HG03342 (cell line): Measurements from ENCODE around the gene HBQ1.
"Not testable (repeated sequence)": the region's sequence is repeated elsewhere in the genome, so short reads cannot be mapped to it uniquely, and the experiment has no call there.

Source experiments
- ATAC-seq: cut with Tn5 transposase; IDR thresholded peaks from one replicate; pipeline ENCODE4 v1.9.1; 2021; ENCODE audit warnings: mild to moderate bottlenecking, moderate library complexity; ENCODE audit not compliant: unreplicated experiment

Gene HBQ1

GRCh38 chr16:175011-175949 lies 5.0 kb upstream of the HBQ1 start:
- ATAC-seq = no peak

GRCh38 chr16:176006-176405 lies 4.3 kb upstream of the HBQ1 start:
- ATAC-seq = not testable (repeated sequence)

GRCh38 chr16:176477-177382 lies 3.5 kb upstream of the HBQ1 start, which contains the start of gene HBA1:
Gene HBA1 (plus strand): TSS chr16:176680. CDS start chr16:176717, 37 bp downstream.
- ATAC-seq = not testable (repeated sequence)

- no peak for ATAC-seq
Measured at GRCh38 chr16:177394-177822, 2.9 kb upstream of the HBQ1 start.

GRCh38 chr16:177981-178667 lies 2.1 kb upstream of the HBQ1 start:
- ATAC-seq = no peak

- no peak for ATAC-seq
Measured at GRCh38 chr16:178668-179015, 1.6 kb upstream of the HBQ1 start.

- no peak for ATAC-seq
Measured at GRCh38 chr16:179211-180092, 807 bp upstream of the HBQ1 start.

GRCh38 chr16:180681-181564 lies 664 bp downstream of the HBQ1 start:
- ATAC-seq = peak; percentile 9

GRCh38 chr16:181565-182021 lies 1.3 kb downstream of the HBQ1 start:
- peak; percentile 62 for ATAC-seq

- no peak for ATAC-seq
Measured at GRCh38 chr16:183005-183404, 2.7 kb downstream of the HBQ1 start.

- ATAC-seq = no peak
Measured at GRCh38 chr16:185213-185612, 5.0 kb downstream of the HBQ1 start.

GRCh38 chr16:185691-186090 lies 5.4 kb downstream of the HBQ1 start:
- ATAC-seq = no peak

- ATAC-seq = no peak
Measured at GRCh38 chr16:187330-187729, 7.1 kb downstream of the HBQ1 start.

- ATAC-seq = no peak
Measured at GRCh38 chr16:188674-189073, 8.4 kb downstream of the HBQ1 start.

- no peak for ATAC-seq
Measured at GRCh38 chr16:189604-190186, 9.4 kb downstream of the HBQ1 start.

GRCh38 chr16:191831-192230 lies 11.6 kb downstream of the HBQ1 start:
- ATAC-seq = no peak

- no peak for ATAC-seq
Measured at GRCh38 chr16:192686-193085, 12.4 kb downstream of the HBQ1 start.

GRCh38 chr16:193441-193840 lies 13.2 kb downstream of the HBQ1 start:
- ATAC-seq = no peak

GRCh38 chr16:194516-194915 lies 14.3 kb downstream of the HBQ1 start:
- ATAC-seq = no peak
